PC-9 (cell line): ENCODE measurements around the gene CCDC12. TPM values are rescaled to one million over a fixed set of nuclear protein-coding genes. Genes with fewer than 3 reads are reported as not detected.

Experiments used
- BruUV-seq: library from RNA; stranded (reverse); fragments of 400-500 nt; replicated peaks from 2 replicates; lab custom pipeline; 2021; lab: Mats Ljungman, UMichigan
- CTCF ChIA-PET: fragments of 300-600 bp; sonication (Branson Sonifier 250); formaldehyde crosslinking; loops from one replicate; lab custom pipeline; 2022; ENCODE audit warnings: antibody characterized with exemption; lab: Charles Lee
- POLR2A ChIA-PET: fragments of 300-600 bp; sonication (Branson Sonifier 250); formaldehyde crosslinking; loops from one replicate; lab custom pipeline; 2022; ENCODE audit warnings: antibody characterized with exemption; ENCODE audit not compliant: unreplicated experiment; lab: Charles Lee
- DNase-seq, 2 experiments: peaks; one replicate each; pipeline versions ENCODE4 v3.0.0 to v3.0.0-alpha.2; 2015 to 2022; ENCODE audit warnings: mixed read lengths in 1 of 2
- H2AFZ ChIP-seq: fragments of 200-600 bp; sonication (generic); 2 replicates; pipeline ENCODE4 v1.8.1; 2017; ENCODE audit warnings: antibody characterized with exemption
- H3F3A ChIP-seq: fragments of 200-600 bp; sonication (generic); 2 replicates; pipeline ENCODE4 v1.8.1; 2017; ENCODE audit warnings: antibody characterized with exemption, mild to moderate bottlenecking, low read depth; ENCODE audit not compliant: insufficient read depth
- H3K27ac ChIP-seq: fragments of 200-600 bp; sonication (generic); 2 replicates; pipeline ENCODE4 v1.6.1; 2016; ENCODE audit warnings: mixed run types
- H3K27me3 ChIP-seq: fragments of 200-600 bp; sonication (generic); 2 replicates; pipeline ENCODE4 v1.6.1; 2016; ENCODE audit warnings: low read depth, mixed run types; ENCODE audit not compliant: insufficient read depth
- H3K36me3 ChIP-seq: fragments of 200-600 bp; sonication (generic); 2 replicates; pipeline ENCODE4 v1.6.1; 2016; ENCODE audit warnings: low read depth, mixed run types
- H3K4me1 ChIP-seq: fragments of 200-600 bp; sonication (generic); replicated peaks from 2 replicates; pipeline ENCODE4 v1.6.1; 2016; ENCODE audit warnings: mixed run types; ENCODE audit not compliant: insufficient read depth
- H3K4me2 ChIP-seq: fragments of 200-600 bp; sonication (generic); 2 replicates; pipeline ENCODE4 v1.6.1; 2017; ENCODE audit warnings: mixed run types
- H3K4me3 ChIP-seq: fragments of 200-600 bp; sonication (generic); 2 replicates; pipeline ENCODE4 v1.6.1; 2016; ENCODE audit warnings: mixed run types
- H3K79me2 ChIP-seq: fragments of 200-600 bp; sonication (generic); 2 replicates; pipeline ENCODE4 v1.6.1; 2017; ENCODE audit warnings: low read depth, mixed run types
- H3K9me2 ChIP-seq: fragments of 200-600 bp; sonication (generic); 2 replicates; pipeline ENCODE4 v1.8.1; 2017; ENCODE audit warnings: mild to moderate bottlenecking; ENCODE audit not compliant: insufficient read depth
- H3K9me3 ChIP-seq: fragments of 200-600 bp; sonication (generic); 2 replicates; pipeline ENCODE4 v1.8.1; 2016; ENCODE audit warnings: low read depth; ENCODE audit not compliant: insufficient read depth
- H4K20me1 ChIP-seq: fragments of 200-600 bp; sonication (generic); 2 replicates; pipeline ENCODE4 v1.8.1; 2017; ENCODE audit not compliant: insufficient read depth
- EZH2 ChIP-seq: fragments of 200-600 bp; sonication (generic); IDR thresholded peaks from 2 replicates; pipeline ENCODE4 v1.8.0; 2017; ENCODE audit warnings: antibody characterized with exemption, low read depth
- intact Hi-C: fragments of 100-400 bp; cut with micrococcal nuclease; formaldehyde crosslinking; loops from one replicate; pipeline ENCODE4 v1.10.0; 2022; ENCODE audit not compliant: unreplicated experiment
- total RNA-seq: library from RNA; stranded (reverse); gene quantifications from 2 replicates; pipeline ENCODE4 v1.2.3, GENCODE V29; 2021
- TF ChIP-seq, protein P1 (sequence below): fragments of 200-600 bp; sonication (generic); conservative IDR thresholded peaks from 2 replicates; pipeline ENCODE4 v1.6.1; 2017; ENCODE audit warnings: mixed run types, antibody characterized with exemption, mild to moderate bottlenecking, moderate library complexity

CCDC12 gene
- total RNA-seq, 1 experiment from 2014 or later, result 39.3 TPM

- DNase-seq, result no peak
- BruUV-seq, result TSS peak; percentile 59
- no peaks in the 10 kb centered on the region for H3K79me2 ChIP-seq
- peaks cover 8% of the 10 kb centered on the region for H3K4me1 ChIP-seq
- no peaks in the 10 kb centered on the region for H3K36me3 ChIP-seq
- no peak for TF ChIP-seq EZH2
- TF ChIP-seq, protein P1, sequence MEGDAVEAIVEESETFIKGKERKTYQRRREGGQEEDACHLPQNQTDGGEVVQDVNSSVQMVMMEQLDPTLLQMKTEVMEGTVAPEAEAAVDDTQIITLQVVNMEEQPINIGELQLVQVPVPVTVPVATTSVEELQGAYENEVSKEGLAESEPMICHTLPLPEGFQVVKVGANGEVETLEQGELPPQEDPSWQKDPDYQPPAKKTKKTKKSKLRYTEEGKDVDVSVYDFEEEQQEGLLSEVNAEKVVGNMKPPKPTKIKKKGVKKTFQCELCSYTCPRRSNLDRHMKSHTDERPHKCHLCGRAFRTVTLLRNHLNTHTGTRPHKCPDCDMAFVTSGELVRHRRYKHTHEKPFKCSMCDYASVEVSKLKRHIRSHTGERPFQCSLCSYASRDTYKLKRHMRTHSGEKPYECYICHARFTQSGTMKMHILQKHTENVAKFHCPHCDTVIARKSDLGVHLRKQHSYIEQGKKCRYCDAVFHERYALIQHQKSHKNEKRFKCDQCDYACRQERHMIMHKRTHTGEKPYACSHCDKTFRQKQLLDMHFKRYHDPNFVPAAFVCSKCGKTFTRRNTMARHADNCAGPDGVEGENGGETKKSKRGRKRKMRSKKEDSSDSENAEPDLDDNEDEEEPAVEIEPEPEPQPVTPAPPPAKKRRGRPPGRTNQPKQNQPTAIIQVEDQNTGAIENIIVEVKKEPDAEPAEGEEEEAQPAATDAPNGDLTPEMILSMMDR, result no peak
- H3K9me3 ChIP-seq, result no peaks in the 10 kb centered on the region
- H2AFZ ChIP-seq, result no peak overlapping the region
- no peaks in the 10 kb centered on the region for H4K20me1 ChIP-seq
- H3K4me2 ChIP-seq, result no peak overlapping the region
- CTCF ChIA-PET, result interaction anchor here (0.5 to 0.6 kb wide), 2 partner anchors 49 to 384 kb away, joined by 4 read pairs; no protein-coding TSS in a partner anchor
- POLR2A ChIA-PET, result interaction anchor here (0.6 to 0.7 kb wide), 4 partner anchors 10 to 902 kb away, joined by 3 to 11 read pairs (median 4); partner anchors contain the start of gene PTPN23
- no peak overlapping the region for H3K27ac ChIP-seq
- intact Hi-C loops, result no loop called here
- no peak overlapping the region for H3K4me3 ChIP-seq
- no peaks in the 10 kb centered on the region for H3K9me2 ChIP-seq
- H3K27me3 ChIP-seq, result no peaks in the 10 kb centered on the region
- H3F3A ChIP-seq, result no peaks in the 10 kb centered on the region; the same call in 1 of the 2 replicates
Observed at GRCh38 chr3:46987319-46987742, 10.8 kb upstream of the CCDC12 start.

DNA sequence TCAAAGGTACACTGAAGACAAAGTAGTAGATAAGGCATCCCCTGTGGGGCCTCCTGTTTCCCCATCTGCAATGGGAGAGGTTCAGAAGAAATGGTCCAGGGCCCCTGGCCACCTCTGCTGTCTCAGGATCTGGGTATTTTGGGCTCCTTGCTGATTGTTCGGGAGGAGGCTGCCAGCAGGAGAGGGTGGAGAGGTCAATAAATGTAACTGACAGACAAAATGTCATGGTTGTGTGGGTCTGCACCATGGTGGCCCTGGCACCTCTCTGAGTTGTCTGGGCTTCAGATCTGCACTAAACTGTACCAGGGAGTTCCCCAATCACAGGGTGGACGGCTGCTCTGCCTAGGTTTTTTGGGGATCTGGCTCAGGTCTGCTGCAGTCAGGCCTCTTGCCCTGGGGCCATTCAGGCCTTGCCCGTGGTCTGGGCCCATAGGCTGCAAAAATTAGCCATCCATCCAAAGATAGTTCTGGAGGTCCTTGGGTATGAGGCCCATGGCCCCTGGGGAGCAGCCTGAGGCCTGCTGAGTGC, 10.3 kb upstream of the CCDC12 start:
- Histone ChIP-seq H3K4me3 (no peak overlapping the region), H3K4me1 (peaks cover 13% of the 10 kb centered on the region), H3F3A (no peaks in the 10 kb centered on the region; the same call in 1 of the 2 replicates), H3K79me2 (no peaks in the 10 kb centered on the region), H2AFZ (no peak overlapping the region), H3K4me2 (no peak overlapping the region), H3K36me3 (no peaks in the 10 kb centered on the region), H3K27me3 (no peaks in the 10 kb centered on the region), H4K20me1 (no peaks in the 10 kb centered on the region), H3K27ac (no peak overlapping the region), H3K9me3 (no peaks in the 10 kb centered on the region), H3K9me2 (no peaks in the 10 kb centered on the region)
- ChIA-PET CTCF (no interaction called here), POLR2A (interaction anchor here (0.6 to 0.7 kb wide), 3 partner anchors 56 to 901 kb away, joined by 3 to 4 read pairs (median 4); partner anchors contain the start of gene PTPN23)
- BruUV-seq, result no TSS peak
- TF ChIP-seq EZH2, result no peak
- TF ChIP-seq, protein P1, result no peak
- intact Hi-C loops, result no loop called here
- DNase-seq, result no peak

GRCh38 chr3:46986055-46986730, 9.6 kb upstream of the CCDC12 start:
- intact Hi-C loops, result no loop called here
- no peaks in the 10 kb centered on the region for H3K27me3 ChIP-seq
- ChIA-PET POLR2A (no interaction called here), CTCF (no interaction called here)
- H2AFZ ChIP-seq, result no peak overlapping the region
- H3K4me3 ChIP-seq, result no peak overlapping the region
- H4K20me1 ChIP-seq, result no peaks in the 10 kb centered on the region
- no TSS peak for BruUV-seq
- no peak overlapping the region for H3K4me2 ChIP-seq
- H3K36me3 ChIP-seq, result no peaks in the 10 kb centered on the region
- H3K79me2 ChIP-seq, result peaks cover 4% of the 10 kb centered on the region; the same call in 1 of the 2 replicates
- no peak for TF ChIP-seq EZH2
- TF ChIP-seq, protein P1, result no peak
- DNase-seq, result no peak
- no peaks in the 10 kb centered on the region for H3K9me3 ChIP-seq
- peaks cover 4% of the 10 kb centered on the region; the same call in 1 of the 2 replicates for H3F3A ChIP-seq
- H3K9me2 ChIP-seq, result no peaks in the 10 kb centered on the region
- H3K4me1 ChIP-seq, result peaks cover 19% of the 10 kb centered on the region
- no peak overlapping the region for H3K27ac ChIP-seq
